ENCODE results near the gene DAB2.

DAB2 gene

DNA sequence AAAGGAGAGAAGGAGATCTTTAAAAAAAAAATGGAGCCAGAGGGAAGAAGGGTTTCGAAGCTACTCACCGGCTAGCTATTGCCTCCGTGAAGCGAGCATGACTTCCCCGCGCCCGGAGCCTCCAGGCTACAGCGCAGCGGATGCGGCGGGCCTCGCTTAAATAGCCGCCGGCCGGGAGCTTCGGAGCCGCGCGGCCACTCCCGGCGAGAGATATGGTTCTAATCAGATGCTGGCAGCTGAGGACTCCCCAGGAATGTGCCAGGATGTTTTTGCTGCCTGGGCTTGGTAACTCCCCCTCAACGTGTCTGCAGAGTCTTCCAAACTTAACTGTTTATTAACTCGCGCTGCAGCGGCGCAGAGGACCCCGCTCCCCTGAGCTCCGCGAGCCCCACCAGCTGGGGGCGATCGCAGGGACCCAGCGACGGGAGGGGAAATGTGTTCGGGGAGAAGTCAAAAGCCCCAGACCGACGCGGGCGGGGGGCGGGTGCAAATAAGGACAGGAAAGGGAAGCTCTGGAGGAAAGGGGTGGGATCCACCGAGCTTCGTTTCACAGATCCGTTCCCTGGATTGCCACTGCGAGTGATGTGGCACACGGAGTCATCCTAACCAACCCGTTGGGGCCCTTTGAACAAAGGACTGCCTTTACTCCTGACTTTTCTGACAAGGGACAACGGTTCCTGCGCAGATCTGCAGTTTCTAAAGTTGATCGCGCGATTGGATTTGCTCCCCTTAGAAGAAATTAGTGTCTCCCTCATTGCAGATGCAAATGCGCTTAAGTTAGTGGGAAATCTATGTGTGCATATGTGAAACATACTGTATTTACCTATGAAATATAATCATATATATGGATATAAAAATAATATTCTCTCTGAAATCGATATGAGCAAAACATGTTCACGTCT is at the start of gene DAB2:
TSS of gene DAB2 (minus strand) at position 245 of the 902 bp plus-strand sequence. CDS start 30,660 bp downstream, outside the sequence.
- no peak for DNase-seq

- DNase-seq: no peak
These were observed 48.5 kb upstream of the DAB2 start for GRCh38 chr5:39473156-39473775.

DNA sequence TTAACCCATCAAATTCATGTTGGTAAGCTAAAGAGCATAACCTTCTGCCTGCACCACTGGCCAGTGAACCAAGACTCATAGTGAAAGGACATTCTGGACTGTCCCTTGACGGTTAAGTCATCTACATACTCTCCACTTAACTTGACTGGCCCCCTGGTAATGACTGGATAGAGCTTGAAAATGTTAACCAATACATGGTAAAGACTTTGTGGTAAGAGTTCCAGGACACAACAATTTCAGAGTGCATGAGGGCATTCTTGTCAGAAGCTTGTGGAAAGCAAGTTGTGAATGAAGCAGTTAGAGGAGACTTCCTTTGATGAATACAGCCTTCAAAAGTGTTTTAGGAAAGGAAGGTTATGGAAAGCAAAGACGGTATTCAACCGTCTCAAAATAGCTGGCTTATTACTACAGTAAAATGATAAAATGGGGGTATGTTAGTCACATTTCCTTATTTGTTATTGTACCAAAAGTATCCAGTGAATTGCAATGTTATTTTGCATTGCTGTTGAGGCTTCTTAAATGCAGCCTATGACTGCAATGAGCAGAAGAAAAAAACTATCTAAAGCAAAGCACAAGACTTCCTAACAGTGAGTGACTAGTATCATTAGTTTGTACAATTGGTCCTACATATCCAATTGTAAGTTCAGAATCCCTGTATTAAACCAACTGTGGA is 47.2 kb upstream of the DAB2 start:
- no peak for DNase-seq

DNA sequence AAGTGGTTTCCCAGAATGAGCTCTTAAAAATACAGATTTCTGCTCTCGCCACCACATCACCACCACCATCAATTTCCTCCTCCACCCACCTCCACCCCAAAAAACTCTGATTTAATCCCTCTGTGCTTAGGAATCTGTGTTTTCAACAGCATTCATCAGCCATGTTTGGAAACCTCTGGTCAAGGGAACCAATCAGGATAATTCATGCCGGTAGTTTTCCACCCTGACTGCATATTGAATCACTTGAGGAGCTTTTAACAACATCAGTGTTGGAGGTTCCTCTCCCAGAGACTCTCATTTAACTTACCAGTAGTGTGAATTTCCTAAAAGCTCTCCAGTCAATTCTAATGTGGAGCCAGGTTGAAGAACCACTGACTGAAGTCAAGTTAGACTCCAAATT is 46.0 kb upstream of the DAB2 start:
- no peak for DNase-seq

GRCh38 chr5:39469777-39470415 is 45.1 kb upstream of the DAB2 start:
- DNase-seq: no peak

DNA sequence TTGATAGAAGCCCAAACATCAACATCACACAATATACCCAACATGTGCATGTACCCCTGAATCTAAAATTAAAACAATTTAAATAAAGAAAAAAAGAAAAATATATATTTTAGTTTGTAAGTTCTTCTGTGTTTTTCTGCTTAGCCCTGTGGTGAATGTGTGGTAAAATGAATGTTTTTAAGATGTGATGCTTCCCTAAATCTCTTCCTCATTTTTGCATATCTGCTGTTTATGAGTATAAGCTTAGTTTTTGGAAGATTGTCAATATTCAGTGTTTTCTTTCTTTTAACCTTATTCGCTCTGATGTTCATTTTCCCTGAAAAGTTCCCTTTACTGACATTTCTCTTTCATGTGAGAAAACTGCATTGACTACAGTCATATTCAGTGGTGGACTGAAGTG is 44.4 kb upstream of the DAB2 start:
- DNase-seq: no peak

DNA sequence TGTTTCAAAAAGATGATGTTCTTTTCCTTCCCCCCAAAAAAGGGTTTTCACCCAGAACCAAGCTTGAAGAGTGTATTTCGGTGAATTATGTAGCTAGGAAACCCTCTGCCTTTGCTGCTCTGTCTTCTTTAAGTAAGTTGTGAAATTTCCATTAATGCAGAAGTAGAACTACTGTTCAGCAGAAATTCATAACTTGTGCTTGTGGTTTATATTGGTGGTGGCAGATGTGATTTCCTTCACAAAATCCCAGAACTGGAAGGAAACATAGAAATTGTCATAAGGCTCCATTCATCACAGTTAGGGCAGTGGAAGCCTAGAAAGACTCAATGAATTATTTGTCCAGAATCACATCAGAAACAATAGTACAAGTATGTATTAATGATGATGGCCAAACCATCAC is 42.1 kb upstream of the DAB2 start:
- no peak for DNase-seq

DNA sequence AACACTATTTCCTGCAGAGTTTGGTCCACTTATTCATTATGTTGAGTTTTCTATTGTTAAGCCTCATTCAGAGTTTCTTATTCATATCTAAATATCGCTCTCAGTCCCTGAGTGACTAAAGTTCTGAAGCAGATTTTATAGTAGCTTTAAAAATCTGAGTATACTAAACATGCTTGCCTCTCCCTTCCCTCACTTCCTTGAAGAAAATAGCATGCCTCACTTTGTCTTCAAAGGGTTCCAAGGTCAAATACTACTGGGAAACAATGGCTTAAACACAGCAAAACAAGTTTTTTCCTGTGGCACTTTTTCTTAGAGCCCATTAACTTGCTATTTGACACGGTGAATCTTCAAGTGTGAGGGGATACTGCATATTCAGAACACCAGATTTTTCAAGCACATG is 41.1 kb upstream of the DAB2 start:
- DNase-seq: no peak

- no peak for DNase-seq
These were observed 40.3 kb upstream of the DAB2 start for GRCh38 chr5:39465097-39465496.

DNA sequence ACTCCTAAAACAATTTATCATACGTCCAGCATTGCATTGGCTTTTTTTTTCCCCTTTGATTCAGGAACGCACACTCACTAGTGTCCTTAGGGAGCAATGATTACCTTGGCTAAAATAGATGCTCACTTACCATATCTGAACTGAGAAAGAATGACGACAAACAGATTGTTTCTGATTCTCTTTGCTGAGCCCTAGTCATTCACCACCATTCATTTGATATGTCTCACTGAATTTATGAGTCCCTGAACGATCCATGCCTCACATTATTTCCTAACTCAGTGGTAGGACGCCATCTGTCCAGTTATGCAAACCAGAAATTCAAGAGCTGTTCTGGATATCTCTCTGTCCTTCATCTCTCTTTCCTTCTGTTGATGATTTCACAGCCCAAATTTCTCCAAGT is 39.3 kb upstream of the DAB2 start:
- no peak for DNase-seq

GRCh38 chr5:39462211-39462610 is 37.4 kb upstream of the DAB2 start:
- no peak for DNase-seq

- DNase-seq: no peak
These were observed 36.4 kb upstream of the DAB2 start for GRCh38 chr5:39461007-39461682.

DNA sequence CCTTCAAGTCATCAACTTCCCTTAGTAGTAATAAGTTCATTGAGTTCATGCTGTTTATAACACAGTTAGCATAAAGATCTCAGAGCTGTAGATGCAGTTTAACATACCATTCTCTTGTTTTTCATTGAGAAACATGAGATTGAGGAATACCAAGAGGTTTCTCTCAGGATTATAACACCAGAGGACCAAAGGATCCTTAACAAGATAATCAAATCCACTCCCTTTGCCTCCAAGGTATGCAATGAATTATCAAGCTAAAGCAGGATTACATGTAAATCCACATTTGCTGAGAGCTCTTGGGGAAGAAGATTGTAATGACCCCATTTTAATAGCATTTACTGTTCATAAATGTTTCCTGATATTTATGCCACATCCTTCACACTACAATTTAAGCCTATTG is 35.1 kb upstream of the DAB2 start:
- DNase-seq: no peak

DNA sequence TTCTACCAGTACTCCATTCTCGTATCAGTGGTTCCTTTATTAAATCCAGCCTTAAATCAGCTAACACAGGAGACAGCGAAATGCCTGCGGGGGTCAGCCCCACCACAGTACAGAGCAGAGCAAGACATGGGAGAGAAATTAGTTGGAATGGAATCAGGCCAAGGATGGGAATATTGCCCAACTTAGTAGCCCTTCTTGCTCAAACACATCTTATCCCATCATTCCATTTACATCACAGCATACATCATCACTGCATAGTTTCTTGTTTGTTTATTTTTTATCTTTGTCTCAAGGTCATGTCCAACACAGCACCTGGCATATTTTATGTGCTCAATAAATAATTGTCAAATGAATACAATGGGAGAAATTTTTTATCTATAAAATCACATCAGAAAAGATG is 34.3 kb upstream of the DAB2 start:
- no peak for DNase-seq

DNA sequence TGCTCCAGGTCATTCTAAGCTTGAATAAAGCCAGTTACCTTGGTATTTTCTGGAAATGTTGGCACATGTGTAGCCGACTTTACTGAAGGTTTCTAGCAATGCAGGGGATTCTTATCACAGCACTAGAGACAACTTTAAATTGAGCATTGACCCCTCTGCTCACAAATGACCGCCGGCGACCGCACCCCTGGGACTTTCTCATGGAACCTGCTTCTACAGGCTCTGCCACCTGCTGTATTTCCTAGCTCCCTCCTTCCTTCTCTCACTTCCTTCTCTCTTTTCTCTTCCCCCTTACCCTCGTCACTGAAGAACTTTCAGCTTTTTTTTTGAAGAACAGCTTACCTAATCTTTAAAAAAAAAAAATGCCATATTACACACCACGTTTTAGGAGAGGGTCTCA is 30.9 kb upstream of the DAB2 start:
- no peak for DNase-seq

- DNase-seq: no peak
These were observed 28.8 kb upstream of the DAB2 start for GRCh38 chr5:39453606-39454005.

- no peak for DNase-seq
These were observed 28.1 kb upstream of the DAB2 start for GRCh38 chr5:39452846-39453245.

- no peak for DNase-seq
These were observed 26.6 kb upstream of the DAB2 start for GRCh38 chr5:39451276-39451941.

DNA sequence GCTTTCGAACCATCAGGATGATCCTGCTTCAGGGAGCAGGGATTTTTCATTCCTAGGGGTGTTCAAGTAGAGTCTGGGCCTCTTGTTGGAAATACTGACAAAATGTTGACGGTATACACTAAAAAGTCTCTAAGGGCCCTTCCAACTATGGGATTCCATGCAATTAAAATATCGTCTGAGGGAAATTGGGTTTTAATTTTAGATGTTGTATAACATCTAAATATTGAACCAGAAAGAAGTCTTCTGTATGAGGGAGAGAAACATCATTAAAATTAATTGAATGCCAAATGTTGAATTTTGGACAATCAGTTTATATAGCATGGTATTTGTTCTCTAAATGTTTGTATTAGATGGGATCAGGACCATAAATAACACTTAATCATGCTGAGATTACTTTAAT is 25.7 kb upstream of the DAB2 start:
- no peak for DNase-seq

GRCh38 chr5:39449591-39449990 is 24.8 kb upstream of the DAB2 start:
- DNase-seq: no peak

GRCh38 chr5:39448506-39449128 is 23.8 kb upstream of the DAB2 start:
- DNase-seq: no peak

GRCh38 chr5:39447968-39448367 is 23.2 kb upstream of the DAB2 start:
- DNase-seq: no peak

Measured in NCI-H1436 (cell line).